AG04449 (cell line): ENCODE data around the gene COL23A1.

ENCODE experiments used
- CTCF ChIA-PET: fragments of 350-600 bp; formaldehyde crosslinking; extraction: SDS; loops from one replicate; lab custom pipeline; 2021; ENCODE audit warnings: antibody characterized with exemption; lab: Yijun Ruan, JAX
- POLR2A ChIA-PET: fragments of 400-600, 350-600 bp; formaldehyde crosslinking; extraction: SDS; loops from one replicate; lab custom pipeline; 2020; ENCODE audit warnings: antibody characterized with exemption, inconsistent platforms; lab: Yijun Ruan, JAX
- DNase-seq: peaks from one replicate; pipeline ENCODE4 v3.0.0-alpha.2; 2010; ENCODE audit warnings: low read depth, low spot score
- H3K4me3 ChIP-seq: 2 replicates; pipeline ENCODE4 v1.5.1; 2011; ENCODE audit warnings: low read depth, mild to moderate bottlenecking, control low read depth, low read length
- TF ChIP-seq, protein P1 (sequence below): IDR thresholded peaks from one replicate; pipeline ENCODE4 v1.5.1; 2011; ENCODE audit warnings: mild to moderate bottlenecking, moderate library complexity, low read length, control low read depth, inconsistent platforms; ENCODE audit not compliant: insufficient read depth; ENCODE audit errors: missing control alignments

COL23A1 gene

DNA sequence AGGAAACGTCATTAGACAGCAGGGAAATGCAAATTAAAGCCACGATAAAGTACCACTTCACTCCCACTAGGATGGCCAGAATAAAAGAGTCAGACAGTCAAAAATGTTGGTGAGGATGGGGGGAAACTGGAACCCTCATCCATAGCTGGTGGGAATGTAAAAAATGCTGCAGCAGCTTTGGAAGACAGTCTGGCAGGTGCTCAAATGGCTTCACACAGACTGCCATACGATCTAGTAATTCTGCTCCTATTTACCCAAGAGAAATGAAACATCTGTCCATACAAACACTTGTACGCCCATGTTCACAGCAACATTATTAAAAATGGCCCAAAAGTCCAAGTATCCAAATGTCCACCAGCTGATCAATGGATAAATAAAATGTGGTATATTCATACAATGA, 198.7 kb downstream of the COL23A1 start:
- CTCF ChIA-PET: no interaction called here
- POLR2A ChIA-PET: no interaction called here
- TF ChIP-seq, protein P1, sequence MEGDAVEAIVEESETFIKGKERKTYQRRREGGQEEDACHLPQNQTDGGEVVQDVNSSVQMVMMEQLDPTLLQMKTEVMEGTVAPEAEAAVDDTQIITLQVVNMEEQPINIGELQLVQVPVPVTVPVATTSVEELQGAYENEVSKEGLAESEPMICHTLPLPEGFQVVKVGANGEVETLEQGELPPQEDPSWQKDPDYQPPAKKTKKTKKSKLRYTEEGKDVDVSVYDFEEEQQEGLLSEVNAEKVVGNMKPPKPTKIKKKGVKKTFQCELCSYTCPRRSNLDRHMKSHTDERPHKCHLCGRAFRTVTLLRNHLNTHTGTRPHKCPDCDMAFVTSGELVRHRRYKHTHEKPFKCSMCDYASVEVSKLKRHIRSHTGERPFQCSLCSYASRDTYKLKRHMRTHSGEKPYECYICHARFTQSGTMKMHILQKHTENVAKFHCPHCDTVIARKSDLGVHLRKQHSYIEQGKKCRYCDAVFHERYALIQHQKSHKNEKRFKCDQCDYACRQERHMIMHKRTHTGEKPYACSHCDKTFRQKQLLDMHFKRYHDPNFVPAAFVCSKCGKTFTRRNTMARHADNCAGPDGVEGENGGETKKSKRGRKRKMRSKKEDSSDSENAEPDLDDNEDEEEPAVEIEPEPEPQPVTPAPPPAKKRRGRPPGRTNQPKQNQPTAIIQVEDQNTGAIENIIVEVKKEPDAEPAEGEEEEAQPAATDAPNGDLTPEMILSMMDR: no peak
- no peak overlapping the region for H3K4me3 ChIP-seq
- no peak for DNase-seq

- H3K4me3 ChIP-seq: no peak overlapping the region
- TF ChIP-seq, protein P1: no peak
- no peak for DNase-seq
- POLR2A ChIA-PET: no interaction called here
- CTCF ChIA-PET: no interaction called here
These were observed 200.4 kb downstream of the COL23A1 start for GRCh38 chr5:178389796-178390195.

GRCh38 chr5:178389026-178389729, 201.0 kb downstream of the COL23A1 start:
- H3K4me3 ChIP-seq: no peak overlapping the region
- POLR2A ChIA-PET: no interaction called here
- CTCF ChIA-PET: no interaction called here
- no peak for DNase-seq
- TF ChIP-seq, protein P1: no peak

GRCh38 chr5:178388386-178389025, 201.7 kb downstream of the COL23A1 start:
- ChIA-PET CTCF (no interaction called here), POLR2A (no interaction called here)
- TF ChIP-seq, protein P1: no peak
- no peak for DNase-seq
- no peak overlapping the region for H3K4me3 ChIP-seq

- TF ChIP-seq, protein P1: no peak
- POLR2A ChIA-PET: no interaction called here
These were observed 202.4 kb downstream of the COL23A1 start for GRCh38 chr5:178387856-178388190.

GRCh38 chr5:178387061-178387855, 202.9 kb downstream of the COL23A1 start:
- no peak overlapping the region for H3K4me3 ChIP-seq
- DNase-seq: no peak
- TF ChIP-seq, protein P1: no peak
- ChIA-PET POLR2A (no interaction called here), CTCF (no interaction called here)

More at GRCh38 chr5:178387856-178388190, 202.4 kb downstream of the COL23A1 start:
- CTCF ChIA-PET: no interaction called here
- DNase-seq: no peak
- H3K4me3 ChIP-seq: no peak overlapping the region
